Small intestine (tissue), 7 donors: ENCODE measurements around the gene UBE2J2. TPM values are rescaled to one million over a fixed set of nuclear protein-coding genes. Genes with fewer than 3 reads are reported as not detected.

ENCODE experiments used
- DNase-seq, 2 donors: peaks; one replicate each; pipeline versions ENCODE4 v3.0.0 to v3.0.0-alpha.2; 2013
- FAIRE-seq: peaks from 2 replicates; lab custom pipeline; 2012; peaks lifted over from hg19 to GRCh38; lab: Jason Lieb, UNC
- H3K27ac ChIP-seq, 3 donors: one replicate each; pipeline ENCODE4 v1.5.1; 2013; ENCODE audit warnings: low read length in 2 of 3, mild to moderate bottlenecking in 2 of 3, control low read depth in 1 of 3, inconsistent platforms in 1 of 3, low read depth in 1 of 3, moderate library complexity in 1 of 3
- H3K27me3 ChIP-seq, 3 donors: one replicate each; pipeline ENCODE4 v1.6.1; 2013; ENCODE audit warnings: low read length in 3 of 3, inconsistent platforms in 1 of 3; ENCODE audit not compliant: control insufficient read depth in 3 of 3, insufficient read depth in 3 of 3
- H3K36me3 ChIP-seq, 3 donors: one replicate each; pipeline ENCODE4 v1.6.1; 2013; ENCODE audit warnings: low read length in 3 of 3, inconsistent platforms in 1 of 3, low read depth in 1 of 3, mild to moderate bottlenecking in 1 of 3, moderate library complexity in 1 of 3; ENCODE audit not compliant: control insufficient read depth in 3 of 3, insufficient read depth in 2 of 3
- H3K4me1 ChIP-seq, 3 donors: one replicate each; pipeline ENCODE4 v1.6.1; 2013; ENCODE audit warnings: low read length in 2 of 3, inconsistent platforms in 1 of 3, low read depth in 1 of 3, mild to moderate bottlenecking in 1 of 3, moderate library complexity in 1 of 3; ENCODE audit not compliant: control insufficient read depth in 3 of 3, insufficient read depth in 2 of 3
- H3K4me3 ChIP-seq, 3 donors: one replicate each; pipeline ENCODE4 v1.5.1; 2013; ENCODE audit warnings: low read length in 3 of 3, control low read depth in 1 of 3, inconsistent platforms in 1 of 3, low read depth in 1 of 3, mild to moderate bottlenecking in 1 of 3, moderate library complexity in 1 of 3
- H3K9me3 ChIP-seq, 2 donors: one replicate each; pipeline ENCODE4 v1.6.1; 2013; ENCODE audit warnings: low read depth in 1 of 2, low read length in 1 of 2; ENCODE audit not compliant: control insufficient read depth in 2 of 2, insufficient read depth in 1 of 2
- WGBS, 3 donors: extraction: QIAGEN DNeasy Blood & Tissue Kit; methylation state at CpG; one replicate each; pipeline ENCODE4 v1.1.7; 2013; 5-methylcytosine and 5-hydroxymethylcytosine counted together
- polyA plus RNA-seq, 4 donors: library from polyadenylated mRNA; stranded (reverse) in 3 of 4; unstranded in 1 of 4; fragments of 200-250 nt in 3 of 4; fragments of 120-200 nt in 1 of 4; gene quantifications; one replicate each; pipeline versions ENCODE4 v1.2.1 to v1.2.3, GENCODE V29; 2013
- donor health status: healthy with polysubstance abuse.
- donor health status: control.
- donor health status: control.
- donor health status: Bipolar disorder and iron deficiency.
- donor health status: healthy.

The UBE2J2 gene
- polyA plus RNA-seq, 4 donors = 45.9 to 67.0 (median 60.7) TPM

DNA sequence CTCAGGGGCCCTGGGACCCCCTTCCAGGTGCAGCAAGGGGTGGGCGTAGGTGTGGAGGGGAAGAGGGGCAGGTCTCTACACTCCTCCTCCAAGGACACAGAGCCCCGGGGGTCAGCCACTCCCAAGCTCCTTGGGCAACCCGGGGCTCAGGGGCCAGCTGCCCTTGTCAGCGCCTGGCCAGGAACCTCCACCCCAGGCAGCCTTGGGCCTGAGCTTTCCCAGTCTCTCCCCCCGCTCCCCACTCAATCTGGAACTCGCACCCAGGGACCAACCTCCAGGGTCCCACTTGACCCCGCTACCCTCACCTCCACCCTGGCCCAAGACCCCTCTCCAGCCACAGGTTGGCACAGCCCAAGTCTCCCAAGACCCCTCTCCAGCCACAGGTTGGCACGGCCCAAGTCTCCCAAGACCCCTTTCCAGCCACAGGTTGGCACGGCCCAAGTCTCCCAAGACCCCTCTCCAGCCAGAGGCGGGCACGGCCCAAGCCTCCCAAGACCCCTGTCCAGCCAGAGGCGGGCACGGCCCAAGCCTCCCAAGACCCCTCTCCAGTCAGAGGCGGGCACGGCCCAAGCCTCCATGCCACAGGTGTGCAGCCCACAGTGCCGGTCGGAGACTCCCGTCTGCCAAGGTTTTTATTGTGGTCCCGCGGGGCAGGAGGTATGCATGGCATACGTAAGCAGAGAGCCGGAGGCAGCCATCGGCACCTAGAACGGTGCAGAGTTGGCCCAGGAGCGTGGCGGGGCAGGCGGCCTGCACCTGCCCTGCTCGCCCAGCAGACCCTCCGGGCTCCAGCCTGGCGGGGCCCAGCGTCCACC, 62.7 kb downstream of the UBE2J2 start:
- FAIRE-seq (no peak), DNase-seq (no peak)
- 84 to 92% (median 86%) methylated on average over 30 to 31 of the region's 31 CpGs for WGBS, 3 donors
- H3K27ac ChIP-seq = no peak overlapping the region
- H3K4me1 ChIP-seq = peaks cover 0 to 6% (median 2%) of the 10 kb centered on the region in 3 donors
- H3K4me3 ChIP-seq = no peak overlapping the region
- H3K36me3 ChIP-seq = peaks cover 0 to 8% (median 0%) of the 10 kb centered on the region in 3 donors
- H3K27me3 ChIP-seq = peaks cover 0 to 24% (median 5%) of the 10 kb centered on the region in 3 donors
- H3K9me3 ChIP-seq = no peaks in the 10 kb centered on the region

DNA sequence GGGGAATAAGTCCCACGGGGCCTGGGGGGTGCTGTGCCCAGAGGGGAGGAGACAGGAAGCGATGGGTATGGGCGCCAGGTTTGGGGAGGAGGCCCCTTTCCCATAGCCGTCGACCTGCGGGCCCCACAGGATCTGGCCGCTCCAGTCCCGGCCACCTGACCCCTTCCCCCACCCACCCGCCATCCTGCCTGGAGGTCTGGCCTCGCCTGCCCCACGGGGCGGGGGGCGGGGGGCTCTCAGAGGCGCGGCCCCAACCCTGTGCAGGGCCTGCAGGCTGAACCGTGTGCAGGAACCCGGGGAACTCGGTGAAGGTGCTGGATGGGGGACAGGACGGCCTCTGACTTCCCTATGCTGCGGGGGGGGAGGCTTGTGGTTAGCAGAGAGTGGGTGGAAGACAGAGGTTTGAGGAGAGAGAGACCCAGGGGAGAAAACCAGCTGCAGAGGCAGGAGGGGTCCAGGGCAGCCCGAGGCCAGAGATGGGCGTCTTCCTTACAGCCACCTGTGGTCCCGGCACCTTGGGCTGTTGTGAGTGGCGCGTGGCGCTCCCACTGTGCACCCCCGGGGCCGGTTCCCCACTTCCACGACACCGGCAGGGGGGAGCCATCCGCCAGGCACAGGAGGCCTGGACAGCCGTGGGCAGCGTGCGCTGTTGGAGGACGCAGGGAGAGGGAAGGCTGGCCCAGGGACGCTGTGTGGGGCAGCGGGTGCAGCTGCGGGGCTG, 64.8 kb downstream of the UBE2J2 start:
- no peak for FAIRE-seq
- no peak for DNase-seq
- Histone ChIP-seq H3K4me3 (peak overlapping the region in 1 of 3 donors; percentile 15), H3K4me1 (peaks cover 0 to 6% (median 5%) of the 10 kb centered on the region in 3 donors), H3K9me3 (no peaks in the 10 kb centered on the region), H3K27me3 (peaks cover 0 to 38% (median 10%) of the 10 kb centered on the region in 3 donors), H3K36me3 (no peaks in the 10 kb centered on the region), H3K27ac (peak overlapping the region in 1 of 3 donors; percentile 82)
- WGBS, 3 donors = 37 to 49% (median 38%) methylated on average over 33 to 38 of the region's 38 CpGs

DNA sequence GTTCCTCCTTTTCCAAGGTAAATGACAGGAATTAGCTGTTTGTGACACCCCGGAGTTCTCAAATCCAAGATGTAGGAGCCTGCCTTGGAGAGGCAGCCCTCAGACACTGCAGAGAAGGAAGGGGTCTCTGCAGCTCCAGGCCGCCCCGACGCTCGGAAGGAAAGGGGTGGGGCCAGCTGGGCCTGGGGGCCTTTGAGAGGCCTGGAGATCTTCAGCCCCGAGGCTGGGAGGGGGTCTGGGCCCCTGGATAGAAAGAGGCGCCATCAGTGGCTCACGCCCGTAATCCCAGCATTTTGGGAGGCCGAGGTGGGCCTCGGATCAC, 66.1 kb downstream of the UBE2J2 start:
- Histone ChIP-seq H3K4me3 (no peak overlapping the region), H3K27ac (no peak overlapping the region), H3K36me3 (no peaks in the 10 kb centered on the region), H3K27me3 (peaks cover 0 to 49% (median 14%) of the 10 kb centered on the region in 3 donors), H3K9me3 (no peaks in the 10 kb centered on the region), H3K4me1 (peaks cover 0 to 6% (median 5%) of the 10 kb centered on the region in 3 donors)
- no peak for FAIRE-seq
- no peak for DNase-seq
- 48 to 66% (median 56%) methylated on average over 11 of the region's 11 CpGs for WGBS, 3 donors

DNA sequence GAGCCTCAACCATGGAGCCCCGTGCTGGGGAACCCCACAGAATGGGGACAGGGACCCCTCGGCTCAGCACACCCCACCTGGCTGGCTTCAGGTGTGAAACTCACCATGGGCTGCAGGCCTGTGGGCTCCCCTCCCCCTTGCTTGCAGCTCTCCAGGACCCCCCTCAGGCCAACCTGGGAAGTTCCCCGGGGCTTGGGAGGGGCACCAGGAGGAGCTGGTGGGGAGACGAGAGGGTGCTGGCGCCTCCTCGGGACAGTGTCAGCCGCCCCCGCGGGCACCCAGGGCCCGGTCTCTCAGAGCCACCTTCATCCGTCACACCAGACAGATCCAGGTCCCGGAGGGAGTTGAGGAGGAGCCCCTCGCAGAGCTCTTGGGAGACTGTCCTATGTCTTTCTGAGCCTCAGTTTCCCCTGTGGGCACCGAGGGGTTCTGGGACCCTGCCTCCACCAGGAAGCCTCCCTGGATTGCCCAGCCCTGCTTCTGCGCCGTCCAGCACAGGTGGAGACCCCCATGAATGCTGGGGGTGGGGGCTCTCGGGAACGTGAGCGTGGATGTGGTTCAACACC, 66.6 kb downstream of the UBE2J2 start:
- Histone ChIP-seq H3K27ac (no peak overlapping the region), H3K27me3 (peaks cover 0 to 49% (median 14%) of the 10 kb centered on the region in 3 donors), H3K36me3 (no peaks in the 10 kb centered on the region), H3K4me1 (peaks cover 0 to 6% (median 5%) of the 10 kb centered on the region in 3 donors), H3K4me3 (no peak overlapping the region), H3K9me3 (no peaks in the 10 kb centered on the region)
- DNase-seq (no peak), FAIRE-seq (no peak)
- WGBS, 3 donors = 41 to 54% (median 44%) methylated on average over 18 to 19 of the region's 19 CpGs

DNA sequence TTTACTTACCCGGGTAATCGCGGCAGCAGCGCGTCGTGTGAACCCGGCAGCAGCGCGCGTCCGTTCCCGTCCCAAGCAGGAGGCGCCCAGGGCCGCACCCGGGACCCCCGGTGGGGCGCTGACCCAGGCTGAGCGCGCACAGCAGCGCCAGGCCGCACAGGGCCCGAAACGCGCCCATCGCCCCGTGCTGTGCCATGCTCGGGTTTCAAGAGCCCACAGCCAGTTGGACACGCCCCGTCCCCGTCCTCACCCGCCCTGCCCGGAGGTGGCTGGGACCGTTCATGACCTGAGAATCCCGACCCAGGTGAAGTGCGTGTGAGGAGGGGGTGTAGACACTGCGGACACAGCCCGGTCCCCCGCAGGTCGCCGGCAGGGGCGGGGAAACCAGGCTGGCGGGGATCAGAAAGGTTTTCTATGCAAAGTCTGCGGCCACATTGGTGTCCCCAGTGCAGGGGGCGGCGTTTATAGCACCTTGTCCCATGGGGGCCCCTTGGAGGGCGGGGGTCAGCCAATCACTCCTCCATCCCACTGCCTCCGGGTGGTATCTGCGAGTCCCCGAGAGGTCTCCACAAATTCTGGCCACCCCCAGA, 67.2 kb downstream of the UBE2J2 start, which contains the start of gene TNFRSF18:
Gene TNFRSF18, minus strand, starts transcription at position 217 of the 590 bp plus-strand sequence. Its CDS starts 21 bp downstream, at position 196.
- 1 to 5% (median 2%) methylated on average over 46 to 49 of the region's 49 CpGs for WGBS, 3 donors
- Histone ChIP-seq H3K4me3 (peak within 1 kb of the TSS in 2 of 3 donors; percentile 13 to 14), H3K9me3 (no peaks in the 10 kb centered on the region), H3K27ac (peak within 1 kb of the TSS in 1 of 3 donors; percentile 2), H3K27me3 (peaks cover 0 to 52% (median 14%) of the 10 kb centered on the region in 3 donors), H3K36me3 (no peaks in the 10 kb centered on the region), H3K4me1 (peaks cover 0 to 6% (median 5%) of the 10 kb centered on the region in 3 donors)
- no peak for FAIRE-seq
- DNase-seq = peak in 1 of 2 donors; percentile 39

DNA sequence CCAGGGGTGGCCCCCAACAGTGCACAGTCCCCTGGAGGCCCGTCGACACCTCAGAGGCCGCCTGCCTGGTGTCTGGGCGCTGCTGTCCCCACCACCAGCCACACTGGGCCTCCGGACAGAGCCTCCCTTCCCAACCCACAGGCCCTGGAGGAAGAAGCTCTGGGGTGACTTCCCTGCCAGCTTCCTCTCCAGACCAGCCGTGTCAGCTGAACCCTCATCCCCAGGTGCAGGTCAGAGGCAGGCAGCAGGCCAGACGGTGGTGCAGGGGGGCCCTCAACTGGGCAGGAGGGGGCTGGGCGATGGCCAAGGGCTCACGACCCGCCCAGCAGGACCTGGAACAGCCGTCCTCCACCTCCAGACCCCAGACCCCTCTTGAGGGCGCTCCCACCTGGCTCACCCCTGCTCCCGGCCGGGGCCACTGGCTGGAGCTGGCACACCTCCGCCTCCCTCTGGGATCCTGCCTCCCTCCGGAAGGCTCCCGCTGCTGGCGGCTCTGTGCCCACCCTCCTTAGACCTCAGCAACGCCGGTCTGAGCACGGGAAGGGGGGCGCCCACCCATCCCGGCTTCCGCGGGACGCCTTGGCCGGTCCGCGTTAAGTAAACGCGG, 67.8 kb downstream of the UBE2J2 start:
- no peak for DNase-seq
- Histone ChIP-seq H3K4me3 (peak overlapping the region in 1 of 3 donors; percentile 14), H3K9me3 (no peaks in the 10 kb centered on the region), H3K27ac (peak overlapping the region in 1 of 3 donors; percentile 2), H3K36me3 (no peaks in the 10 kb centered on the region), H3K27me3 (peaks cover 0 to 53% (median 14%) of the 10 kb centered on the region in 3 donors), H3K4me1 (peaks cover 0 to 6% (median 5%) of the 10 kb centered on the region in 3 donors)
- no peak for FAIRE-seq
- WGBS, 3 donors = 22 to 28% (median 25%) methylated on average over 26 to 31 of the region's 31 CpGs

DNA sequence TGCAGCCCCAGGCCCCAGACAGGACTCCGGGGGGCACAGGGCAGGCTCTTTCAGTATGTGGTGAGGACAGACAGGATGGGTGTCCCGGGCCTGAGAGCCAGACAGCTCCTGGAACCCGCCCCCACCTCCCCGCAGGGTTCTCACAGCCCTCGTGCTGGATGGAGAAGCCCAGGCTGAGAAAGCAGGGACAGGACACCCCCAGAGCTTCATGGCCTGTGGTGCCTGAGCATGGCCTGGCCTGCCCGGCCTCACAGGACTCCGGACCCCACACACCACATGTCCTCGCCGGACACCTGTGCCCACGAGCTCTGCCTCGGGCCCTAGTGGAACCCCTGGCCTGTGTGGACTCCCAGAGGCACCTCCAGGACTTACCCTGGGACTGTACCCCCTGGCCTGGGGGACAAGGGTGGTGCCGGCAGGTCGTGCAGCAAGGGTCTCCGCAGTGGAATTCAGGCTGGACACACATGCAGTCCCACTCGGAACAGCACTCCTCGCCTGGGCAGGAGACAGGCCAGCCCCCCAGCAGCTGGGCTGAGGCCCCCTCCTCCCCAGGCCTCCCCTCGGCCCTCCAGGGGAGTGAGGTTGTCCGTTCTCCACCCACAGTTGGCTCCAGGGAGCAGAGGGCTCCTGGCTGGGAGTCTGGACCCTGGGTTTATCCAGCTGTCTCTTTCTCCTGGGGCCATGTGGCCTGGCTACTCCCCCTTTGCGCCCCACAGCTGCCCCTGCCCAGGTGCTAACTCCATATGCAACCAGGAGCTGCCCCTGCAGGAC, 68.5 kb downstream of the UBE2J2 start:
- Histone ChIP-seq H3K36me3 (no peaks in the 10 kb centered on the region), H3K4me3 (no peak overlapping the region), H3K27ac (no peak overlapping the region), H3K4me1 (peaks cover 0 to 6% (median 5%) of the 10 kb centered on the region in 3 donors), H3K9me3 (no peaks in the 10 kb centered on the region), H3K27me3 (peaks cover 0 to 60% (median 14%) of the 10 kb centered on the region in 3 donors)
- FAIRE-seq (no peak), DNase-seq (no peak)
- WGBS, 3 donors = 80 to 87% (median 85%) methylated on average over 19 of the region's 19 CpGs
